ENCODE data around the gene OR2T4. TPM values are rescaled to one million over a fixed set of nuclear protein-coding genes. Genes with fewer than 3 reads are reported as not detected.

Gene OR2T4
- total and polyA plus RNA-seq, 2 of the 13 experiments (the other 11 are each of a cell fraction or from before 2014, with no cell fraction given), result not detected

DNA sequence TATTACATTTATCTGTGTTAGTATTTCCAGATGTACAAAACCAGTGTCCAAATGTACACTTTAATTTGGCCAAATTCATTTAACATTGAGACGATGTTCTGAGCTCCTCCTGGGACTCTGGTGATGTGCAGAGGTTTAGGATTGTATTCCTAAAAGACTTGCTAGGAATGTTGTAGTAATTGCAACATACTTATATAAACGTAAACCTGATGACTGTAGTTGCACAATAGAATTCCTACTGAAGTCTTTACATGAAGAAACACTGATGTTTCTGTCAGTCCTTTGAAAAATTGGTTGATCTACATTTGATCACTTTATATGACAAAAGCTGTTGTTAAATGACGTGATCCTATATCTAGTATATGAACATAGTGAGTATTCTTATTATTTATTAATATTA lies 18.0 kb upstream of the OR2T4 start:
- CTCF ChIA-PET (ENCODE audit: low intra/inter-chr PET ratio, low total read pairs), result no interaction called here
- Histone ChIP-seq H3K9me3 (ENCODE audit: low read length) (peaks cover 39% of the 10 kb centered on the region), H3K4me2 (ENCODE audit: low read depth, low read length) (no peak overlapping the region), H2AFZ (ENCODE audit: low read length) (no peak overlapping the region), H3K9ac (ENCODE audit: insufficient read depth, low read depth, low read length) (no peak overlapping the region), H4K20me1 (ENCODE audit: insufficient read depth, low read length) (no peaks in the 10 kb centered on the region), H3K4me3 (replicated peaks in 1 of 3; ENCODE audit: insufficient read depth in 1 of 3, low read depth in 2 of 3, low read length in 3 of 3) (no peak overlapping the region), H3K27me3 (ENCODE audit: control insufficient read depth in 1 of 2, insufficient read depth in 2 of 2, low read length in 2 of 2) (no peaks in the 10 kb centered on the region), H3K36me3 (replicated peaks in 1 of 2; ENCODE audit: control insufficient read depth in 1 of 2, insufficient read depth in 2 of 2, low read length in 2 of 2) (no peaks in the 10 kb centered on the region), H3K27ac (ENCODE audit: extremely low read length, insufficient read depth, low read length) (no peak overlapping the region), H3K4me1 (ENCODE audit: insufficient read depth, low read length) (no peaks in the 10 kb centered on the region), H3K79me2 (ENCODE audit: insufficient read depth, low read length) (no peaks in the 10 kb centered on the region)
- intact Hi-C loops (cut with micrococcal nuclease; ENCODE audit: unreplicated experiment) (no loop called here), in situ Hi-C loops (cut with HindIII; ENCODE audit: extremely low pct_ligation_motif_present, low pct_unique_long_range_greater_than_20kb) (no loop called here)
- WGBS (ENCODE audit: low lambda C conversion rate), result 0% methylated on average over 3 of the region's 3 CpGs
- peak; percentile 73 for TF ChIP-seq CEBPB (IDR thresholded peaks at IDR 0.05; ENCODE audit: borderline replicate concordance, low read depth, low read length)
- no peak for TF ChIP-seq DPF2 (CRISPR knock-in tag; IDR thresholded peaks at IDR 0.05; ENCODE audit: borderline replicate concordance, low read depth)
- TF ChIP-seq HNF4A (CRISPR knock-in tag; IDR thresholded peaks at IDR 0.05), result no peak
- no peak for TF ChIP-seq CTCF (CRISPR knock-in tag; IDR thresholded peaks at IDR 0.05)
- ATAC-seq (no peak), DNase-seq (ENCODE audit: low spot score) (no peak), FAIRE-seq (no peak)
- POLR2A ChIA-PET, result no interaction called here
- BruUV-seq (replicated peaks), result no TSS peak

DNA sequence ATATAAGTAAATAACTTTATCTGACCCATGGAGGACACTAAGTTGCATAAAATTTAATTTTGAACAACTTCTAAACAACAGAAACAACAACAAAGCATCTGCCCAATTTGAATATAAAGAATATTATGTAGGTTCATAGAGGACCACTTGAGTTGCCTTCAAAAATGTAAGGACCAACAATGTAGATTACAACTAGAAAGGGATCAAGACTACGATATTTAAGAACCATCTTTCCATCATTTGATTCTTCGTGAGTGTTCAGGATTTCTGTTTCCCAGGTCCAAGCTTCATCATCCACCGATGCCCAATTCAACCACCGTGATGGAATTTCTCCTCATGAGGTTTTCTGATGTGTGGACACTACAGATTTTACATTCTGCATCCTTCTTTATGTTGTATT lies 13.0 kb upstream of the OR2T4 start, which contains the start of gene OR14C36:
TSS of gene OR14C36 (plus strand) at position 301 of the 400 bp plus-strand sequence. CDS start at position 301, 0 bp downstream.
- Histone ChIP-seq H3K4me3 (replicated peaks in 1 of 3; ENCODE audit: insufficient read depth in 1 of 3, low read depth in 2 of 3, low read length in 3 of 3) (no peak within 1 kb of the TSS), H3K4me1 (ENCODE audit: insufficient read depth, low read length) (no peaks in the 10 kb centered on the region), H3K27me3 (ENCODE audit: control insufficient read depth in 1 of 2, insufficient read depth in 2 of 2, low read length in 2 of 2) (no peaks in the 10 kb centered on the region), H4K20me1 (ENCODE audit: insufficient read depth, low read length) (no peaks in the 10 kb centered on the region), H2AFZ (ENCODE audit: low read length) (no peak within 1 kb of the TSS), H3K27ac (ENCODE audit: extremely low read length, insufficient read depth, low read length) (no peak within 1 kb of the TSS), H3K9me3 (ENCODE audit: low read length) (peaks cover 39% of the 10 kb centered on the region), H3K79me2 (ENCODE audit: insufficient read depth, low read length) (no peaks in the 10 kb centered on the region), H3K9ac (ENCODE audit: insufficient read depth, low read depth, low read length) (no peak within 1 kb of the TSS), H3K36me3 (replicated peaks in 1 of 2; ENCODE audit: control insufficient read depth in 1 of 2, insufficient read depth in 2 of 2, low read length in 2 of 2) (no peaks in the 10 kb centered on the region), H3K4me2 (ENCODE audit: low read depth, low read length) (no peak within 1 kb of the TSS)
- intact Hi-C loops (cut with micrococcal nuclease; ENCODE audit: unreplicated experiment) (no loop called here), in situ Hi-C loops (cut with HindIII; ENCODE audit: extremely low pct_ligation_motif_present, low pct_unique_long_range_greater_than_20kb) (no loop called here)
- CTCF ChIA-PET (ENCODE audit: low intra/inter-chr PET ratio, low total read pairs), result no interaction called here
- WGBS (ENCODE audit: low lambda C conversion rate), result 9% methylated on average over 4 of the region's 4 CpGs
- TF ChIP-seq ZNF3 (CRISPR knock-in tag; IDR thresholded peaks at IDR 0.05) (no peak), ZNF414 (CRISPR knock-in tag; IDR thresholded peaks at IDR 0.05) (no peak), ELF3 (CRISPR knock-in tag; IDR thresholded peaks at IDR 0.05) (no peak), ZNF792 (CRISPR knock-in tag; IDR thresholded peaks at IDR 0.05) (no peak), ELF1 (CRISPR knock-in tag; IDR thresholded peaks at IDR 0.05) (no peak), ZNF710 (CRISPR knock-in tag; IDR thresholded peaks at IDR 0.05; ENCODE audit: borderline replicate concordance) (no peak)
- TF ChIP-seq, protein P1, sequence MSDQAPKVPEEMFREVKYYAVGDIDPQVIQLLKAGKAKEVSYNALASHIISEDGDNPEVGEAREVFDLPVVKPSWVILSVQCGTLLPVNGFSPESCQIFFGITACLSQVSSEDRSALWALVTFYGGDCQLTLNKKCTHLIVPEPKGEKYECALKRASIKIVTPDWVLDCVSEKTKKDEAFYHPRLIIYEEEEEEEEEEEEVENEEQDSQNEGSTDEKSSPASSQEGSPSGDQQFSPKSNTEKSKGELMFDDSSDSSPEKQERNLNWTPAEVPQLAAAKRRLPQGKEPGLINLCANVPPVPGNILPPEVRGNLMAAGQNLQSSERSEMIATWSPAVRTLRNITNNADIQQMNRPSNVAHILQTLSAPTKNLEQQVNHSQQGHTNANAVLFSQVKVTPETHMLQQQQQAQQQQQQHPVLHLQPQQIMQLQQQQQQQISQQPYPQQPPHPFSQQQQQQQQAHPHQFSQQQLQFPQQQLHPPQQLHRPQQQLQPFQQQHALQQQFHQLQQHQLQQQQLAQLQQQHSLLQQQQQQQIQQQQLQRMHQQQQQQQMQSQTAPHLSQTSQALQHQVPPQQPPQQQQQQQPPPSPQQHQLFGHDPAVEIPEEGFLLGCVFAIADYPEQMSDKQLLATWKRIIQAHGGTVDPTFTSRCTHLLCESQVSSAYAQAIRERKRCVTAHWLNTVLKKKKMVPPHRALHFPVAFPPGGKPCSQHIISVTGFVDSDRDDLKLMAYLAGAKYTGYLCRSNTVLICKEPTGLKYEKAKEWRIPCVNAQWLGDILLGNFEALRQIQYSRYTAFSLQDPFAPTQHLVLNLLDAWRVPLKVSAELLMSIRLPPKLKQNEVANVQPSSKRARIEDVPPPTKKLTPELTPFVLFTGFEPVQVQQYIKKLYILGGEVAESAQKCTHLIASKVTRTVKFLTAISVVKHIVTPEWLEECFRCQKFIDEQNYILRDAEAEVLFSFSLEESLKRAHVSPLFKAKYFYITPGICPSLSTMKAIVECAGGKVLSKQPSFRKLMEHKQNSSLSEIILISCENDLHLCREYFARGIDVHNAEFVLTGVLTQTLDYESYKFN (CRISPR knock-in tag; conservative IDR thresholded peaks at IDR 0.05), result no peak
- POLR2A ChIA-PET, result no interaction called here
- FAIRE-seq (no peak), ATAC-seq (no peak), DNase-seq (ENCODE audit: low spot score) (no peak)
- no TSS peak for BruUV-seq (replicated peaks)

Measured in HepG2 (cell line).